ENCODE data around the gene FYCO1. TPM values are rescaled to one million over a fixed set of nuclear protein-coding genes. Genes with fewer than 3 reads are reported as not detected.

Gene FYCO1
- polyA plus RNA-seq, 3 donors = 0.59 to 5.0 (median 1.3) TPM

DNA sequence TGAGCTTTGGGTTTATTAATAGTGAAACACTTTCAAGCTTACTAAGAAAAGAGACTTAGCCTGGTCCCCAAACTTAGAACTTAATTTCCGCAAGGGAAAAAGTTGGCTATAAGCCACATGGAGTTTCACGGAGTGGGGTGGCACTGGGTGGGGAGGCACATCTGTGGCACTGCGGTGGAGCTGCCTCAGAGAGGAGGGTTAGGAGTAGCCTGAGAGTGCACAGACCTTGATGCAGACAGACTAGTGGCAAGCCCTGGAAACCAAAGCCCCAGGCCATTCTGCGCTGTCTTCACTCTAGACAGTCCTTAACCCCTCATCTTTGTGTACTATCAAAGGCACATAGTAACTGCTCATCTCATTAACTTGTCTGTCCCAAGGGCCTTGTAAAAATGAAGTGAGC, 30.4 kb downstream of the FYCO1 start:
- intact Hi-C loops (cut with micrococcal nuclease) = no loop called here
- Histone ChIP-seq H3K27me3 (ENCODE audit: control insufficient read depth in 2 of 2, insufficient read depth in 2 of 2, low read length in 2 of 2) (no peaks in the 10 kb centered on the region), H3K9me3 (replicated peaks in 1 of 2; ENCODE audit: control insufficient read depth in 1 of 2, insufficient read depth in 1 of 2, low read length in 2 of 2) (no peaks in the 10 kb centered on the region), H3K4me1 (ENCODE audit: control insufficient read depth in 1 of 2, insufficient read depth in 2 of 2, low read length in 2 of 2) (no peaks in the 10 kb centered on the region), H4K20me1 (ENCODE audit: insufficient read depth, low read length) (no peaks in the 10 kb centered on the region), H3K9ac (ENCODE audit: insufficient read depth, low read length, poor library complexity, severe bottlenecking) (no peak overlapping the region), H3K27ac (ENCODE audit: low read depth in 1 of 2, low read length in 2 of 2) (no peak overlapping the region), H2AFZ (ENCODE audit: insufficient read depth, low read depth, low read length, poor library complexity, severe bottlenecking) (no peak overlapping the region), H3K4me2 (replicated peaks; ENCODE audit: extremely low read depth, low read length, poor library complexity, severe bottlenecking) (no peak overlapping the region), H3K36me3 (replicated peaks in 1 of 2; ENCODE audit: control insufficient read depth in 1 of 2, insufficient read depth in 2 of 2, low read length in 2 of 2) (peaks cover 98 to 100% of the 10 kb centered on the region in 2 donors), H3K4me3 (replicated peaks in 1 of 3; ENCODE audit: low read depth in 2 of 3, low read length in 3 of 3) (no peak overlapping the region), H3K79me2 (ENCODE audit: insufficient read depth, low read length) (no peaks in the 10 kb centered on the region)
- H3K4me3 Mint-ChIP-seq = no peak overlapping the region
- H3K4me1 Mint-ChIP-seq = peaks cover 5% of the 10 kb centered on the region
- H3K36me3 Mint-ChIP-seq = peaks cover 97 to 99% of the 10 kb centered on the region in 2 donors
- H3K27ac Mint-ChIP-seq = peak overlapping the region in 1 of 7 donors; percentile 44
- DNase-seq = no peak
- TF ChIP-seq, protein P1, sequence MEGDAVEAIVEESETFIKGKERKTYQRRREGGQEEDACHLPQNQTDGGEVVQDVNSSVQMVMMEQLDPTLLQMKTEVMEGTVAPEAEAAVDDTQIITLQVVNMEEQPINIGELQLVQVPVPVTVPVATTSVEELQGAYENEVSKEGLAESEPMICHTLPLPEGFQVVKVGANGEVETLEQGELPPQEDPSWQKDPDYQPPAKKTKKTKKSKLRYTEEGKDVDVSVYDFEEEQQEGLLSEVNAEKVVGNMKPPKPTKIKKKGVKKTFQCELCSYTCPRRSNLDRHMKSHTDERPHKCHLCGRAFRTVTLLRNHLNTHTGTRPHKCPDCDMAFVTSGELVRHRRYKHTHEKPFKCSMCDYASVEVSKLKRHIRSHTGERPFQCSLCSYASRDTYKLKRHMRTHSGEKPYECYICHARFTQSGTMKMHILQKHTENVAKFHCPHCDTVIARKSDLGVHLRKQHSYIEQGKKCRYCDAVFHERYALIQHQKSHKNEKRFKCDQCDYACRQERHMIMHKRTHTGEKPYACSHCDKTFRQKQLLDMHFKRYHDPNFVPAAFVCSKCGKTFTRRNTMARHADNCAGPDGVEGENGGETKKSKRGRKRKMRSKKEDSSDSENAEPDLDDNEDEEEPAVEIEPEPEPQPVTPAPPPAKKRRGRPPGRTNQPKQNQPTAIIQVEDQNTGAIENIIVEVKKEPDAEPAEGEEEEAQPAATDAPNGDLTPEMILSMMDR (IDR thresholded peaks at IDR 0.05) = no peak
- peaks cover 0 to 3% (median 0%) of the 10 kb centered on the region in 3 donors for H3K27me3 Mint-ChIP-seq (ENCODE audit: low read depth in 3 of 3)
- H3K9me3 Mint-ChIP-seq = peaks cover 0 to 2% (median 0%) of the 10 kb centered on the region in 7 donors
- WGBS (ENCODE audit: insufficient coverage) = 80% methylated on average over 3 of the region's 4 CpGs

DNA sequence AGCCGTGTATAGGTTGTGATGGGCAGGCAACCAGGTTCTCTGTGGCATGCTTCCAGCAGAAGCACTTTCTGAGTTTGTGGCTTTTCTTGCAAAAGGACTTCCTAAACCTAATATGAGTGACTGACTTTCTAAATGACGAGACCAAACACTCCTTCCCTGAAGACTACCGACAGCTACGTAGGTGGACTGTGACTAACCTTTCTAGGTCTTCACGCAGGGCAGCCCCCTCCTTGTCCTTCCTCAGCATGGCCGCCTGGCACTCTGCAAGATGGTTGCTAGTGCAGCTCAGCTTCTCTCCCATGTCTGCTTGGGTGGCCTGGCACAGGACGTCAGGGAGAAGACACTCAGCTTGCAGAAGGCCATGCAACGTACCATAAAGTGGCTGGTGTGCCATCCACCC, 31.5 kb downstream of the FYCO1 start:
- Histone ChIP-seq H3K79me2 (ENCODE audit: insufficient read depth, low read length) (no peaks in the 10 kb centered on the region), H4K20me1 (ENCODE audit: insufficient read depth, low read length) (no peaks in the 10 kb centered on the region), H3K9ac (ENCODE audit: insufficient read depth, low read length, poor library complexity, severe bottlenecking) (no peak overlapping the region), H3K4me1 (ENCODE audit: control insufficient read depth in 1 of 2, insufficient read depth in 2 of 2, low read length in 2 of 2) (no peaks in the 10 kb centered on the region), H3K4me2 (replicated peaks; ENCODE audit: extremely low read depth, low read length, poor library complexity, severe bottlenecking) (no peak overlapping the region), H3K4me3 (replicated peaks in 1 of 3; ENCODE audit: low read depth in 2 of 3, low read length in 3 of 3) (no peak overlapping the region), H3K36me3 (replicated peaks in 1 of 2; ENCODE audit: control insufficient read depth in 1 of 2, insufficient read depth in 2 of 2, low read length in 2 of 2) (peaks cover 100% of the 10 kb centered on the region in 2 donors), H3K9me3 (replicated peaks in 1 of 2; ENCODE audit: control insufficient read depth in 1 of 2, insufficient read depth in 1 of 2, low read length in 2 of 2) (no peaks in the 10 kb centered on the region), H3K27ac (ENCODE audit: low read depth in 1 of 2, low read length in 2 of 2) (no peak overlapping the region), H2AFZ (ENCODE audit: insufficient read depth, low read depth, low read length, poor library complexity, severe bottlenecking) (no peak overlapping the region), H3K27me3 (ENCODE audit: control insufficient read depth in 2 of 2, insufficient read depth in 2 of 2, low read length in 2 of 2) (no peaks in the 10 kb centered on the region)
- TF ChIP-seq, protein P1 (IDR thresholded peaks at IDR 0.05) = no peak
- intact Hi-C loops (cut with micrococcal nuclease) = no loop called here
- peaks cover 4% of the 10 kb centered on the region for H3K4me1 Mint-ChIP-seq
- H3K36me3 Mint-ChIP-seq = peaks cover 97 to 99% of the 10 kb centered on the region in 2 donors
- H3K9me3 Mint-ChIP-seq = peaks cover 0 to 2% (median 0%) of the 10 kb centered on the region in 7 donors
- H3K27me3 Mint-ChIP-seq (ENCODE audit: low read depth in 3 of 3) = peaks cover 0 to 3% (median 0%) of the 10 kb centered on the region in 3 donors
- peak overlapping the region in 1 of 7 donors; percentile 69 for H3K27ac Mint-ChIP-seq
- DNase-seq = no peak
- H3K4me3 Mint-ChIP-seq = no peak overlapping the region
- 62% methylated on average over 6 of the region's 8 CpGs for WGBS (ENCODE audit: insufficient coverage)
